GM23338 (cell line): ENCODE data around the gene CDK11A. TPM values are rescaled to one million over a fixed set of nuclear protein-coding genes. Genes with fewer than 3 reads are reported as not detected.

Experiments
- ATAC-seq: fragments of 200-7000 bp; cut with Tn5 transposase; 3 replicates; pipeline ENCODE4 v1.9.1; 2020
- DNase-seq: peaks from one replicate; pipeline ENCODE4 v3.0.0-alpha.2; 2015; ENCODE audit warnings: low spot score
- H2AFZ ChIP-seq: fragments of 200-600 bp; sonication (generic); 2 replicates; pipeline ENCODE4 v1.8.0; 2016; ENCODE audit warnings: antibody characterized with exemption, mild to moderate bottlenecking, moderate library complexity
- H3F3A ChIP-seq: fragments of 200-600 bp; sonication (generic); replicated peaks from 2 replicates; pipeline ENCODE4 v1.8.0; 2017; ENCODE audit warnings: antibody characterized with exemption, mixed run types, low read depth
- H3K27ac ChIP-seq: fragments of 200-600 bp; sonication (generic); 2 replicates; pipeline ENCODE4 v1.6.1; 2016; ENCODE audit warnings: low read depth
- H3K27me3 ChIP-seq: fragments of 200-600 bp; sonication (generic); 2 replicates; pipeline ENCODE4 v1.8.0; 2016; ENCODE audit warnings: mild to moderate bottlenecking, mixed run types, moderate library complexity; ENCODE audit not compliant: insufficient read depth
- H3K36me3 ChIP-seq: fragments of 200-600 bp; sonication (generic); 2 replicates; pipeline ENCODE4 v1.8.0; 2016; ENCODE audit warnings: mild to moderate bottlenecking; ENCODE audit not compliant: insufficient read depth
- H3K4me1 ChIP-seq: fragments of 200-600 bp; sonication (generic); 2 replicates; pipeline ENCODE4 v1.8.0; 2016; ENCODE audit warnings: mild to moderate bottlenecking, moderate library complexity; ENCODE audit not compliant: insufficient read depth
- H3K4me2 ChIP-seq: fragments of 200-600 bp; sonication (generic); 2 replicates; pipeline ENCODE4 v1.7.1; 2017; ENCODE audit warnings: mixed run types
- H3K4me3 ChIP-seq: fragments of 200-600 bp; sonication (generic); 2 replicates; pipeline ENCODE4 v1.6.1; 2016; ENCODE audit warnings: mixed run types
- H3K79me2 ChIP-seq: fragments of 200-600 bp; sonication (generic); replicated peaks from 2 replicates; pipeline ENCODE4 v1.8.0; 2017; ENCODE audit warnings: mild to moderate bottlenecking; ENCODE audit not compliant: insufficient read depth
- H3K9me2 ChIP-seq: fragments of 200-600 bp; sonication (generic); 2 replicates; pipeline ENCODE4 v1.8.0; 2017; ENCODE audit not compliant: insufficient read depth
- H4K20me1 ChIP-seq: fragments of 200-600 bp; sonication (generic); replicated peaks from 2 replicates; pipeline ENCODE4 v1.8.0; 2017; ENCODE audit warnings: mild to moderate bottlenecking; ENCODE audit not compliant: insufficient read depth
- H3K27ac Mint-ChIP-seq: 2 replicates; pipeline ENCODE4 v1.8.0; 2020; ENCODE audit warnings: inconsistent platforms, mild to moderate bottlenecking, moderate library complexity, mixed read lengths
- H3K27me3 Mint-ChIP-seq: 3 replicates; pipeline ENCODE4 v1.8.0; 2022; ENCODE audit warnings: low read depth, mild to moderate bottlenecking, moderate library complexity, mixed read lengths, inconsistent platforms; ENCODE audit not compliant: insufficient read depth, poor library complexity
- H3K36me3 Mint-ChIP-seq: 3 replicates; pipeline ENCODE4 v1.8.0; 2021; ENCODE audit warnings: low read depth, mild to moderate bottlenecking, inconsistent platforms, moderate library complexity, mixed read lengths
- H3K4me1 Mint-ChIP-seq: 3 replicates; pipeline ENCODE4 v1.8.0; 2020; ENCODE audit warnings: mild to moderate bottlenecking, inconsistent platforms, mixed read lengths
- H3K4me3 Mint-ChIP-seq: 3 replicates; pipeline ENCODE4 v1.8.0; 2021; ENCODE audit warnings: moderate library complexity, mild to moderate bottlenecking, inconsistent platforms, mixed read lengths
- H3K9me3 Mint-ChIP-seq: 3 replicates; pipeline ENCODE4 v1.8.0; 2020; ENCODE audit warnings: moderate library complexity, mild to moderate bottlenecking, inconsistent platforms, mixed read lengths
- CREB1 ChIP-seq: fragments of 250-450 bp; sonication (Bioruptor Pico); IDR thresholded peaks from 2 replicates; pipeline ENCODE4 v1.5.0; 2020; ENCODE audit warnings: low read depth, mild to moderate bottlenecking, moderate library complexity
- CTCF ChIP-seq, 2 experiments: fragments of 200-600 bp in 1 of 2; sonication (generic) in 1 of 2; conservative IDR thresholded peaks; 2 replicates each; pipeline versions ENCODE4 v1.5.1 to v1.6.1; 2016 to 2017; ENCODE audit warnings: antibody characterized with exemption in 2 of 2, low read depth in 2 of 2, mild to moderate bottlenecking in 2 of 2, moderate library complexity in 1 of 2
- EZH2 ChIP-seq: fragments of 200-600 bp; sonication (generic); IDR thresholded peaks from one replicate; pipeline ENCODE4 v1.8.0; 2017; ENCODE audit warnings: antibody characterized with exemption, mild to moderate bottlenecking, low read depth; ENCODE audit not compliant: unreplicated experiment
- EZH2phosphoT487 ChIP-seq: fragments of 200-600 bp; sonication (generic); IDR thresholded peaks from one replicate; pipeline ENCODE4 v1.8.1; 2018; ENCODE audit warnings: antibody characterized with exemption; ENCODE audit not compliant: unreplicated experiment
- JUNB ChIP-seq: IDR thresholded peaks from one replicate; pipeline ENCODE4 v1.6.1; 2016; ENCODE audit warnings: antibody characterized with exemption; ENCODE audit not compliant: unreplicated experiment
- NANOG ChIP-seq: IDR thresholded peaks from 2 replicates; pipeline ENCODE4 v1.6.1; 2016; ENCODE audit warnings: antibody characterized with exemption, borderline replicate concordance
- POLR2AphosphoS5 ChIP-seq: IDR thresholded peaks from 2 replicates; pipeline ENCODE4 v1.6.1; 2016; ENCODE audit warnings: antibody characterized with exemption, low read depth
- REST ChIP-seq: IDR thresholded peaks from one replicate; pipeline ENCODE4 v1.6.1; 2018; ENCODE audit warnings: antibody characterized with exemption; ENCODE audit not compliant: unreplicated experiment
- STAT1 ChIP-seq: IDR thresholded peaks from one replicate; pipeline ENCODE4 v1.6.1; 2016; ENCODE audit warnings: antibody characterized with exemption; ENCODE audit not compliant: unreplicated experiment
- ZNF114 ChIP-seq: fragments of 250-450 bp; sonication (Bioruptor Pico); IDR thresholded peaks from 2 replicates; pipeline ENCODE4 v1.5.0; 2020; ENCODE audit warnings: mild to moderate bottlenecking, moderate library complexity
- ZNF331 ChIP-seq: fragments of 250-450 bp; sonication (Bioruptor Pico); IDR thresholded peaks from 2 replicates; pipeline ENCODE4 v1.5.0; 2020; ENCODE audit warnings: low read depth, mild to moderate bottlenecking, moderate library complexity
- polyA plus RNA-seq: library from polyadenylated mRNA; unstranded; fragments of >200 nt; fragmentation: Nextera tagmentation; extraction: Ambion mirVana; gene quantifications from 2 replicates; pipeline ENCODE4 v1.2.1, GENCODE V29; 2016
- total RNA-seq: library from RNA; depleted of rRNA; stranded (reverse); fragments of >200 nt; shearing (Covaris generic); gene quantifications from 2 replicates; pipeline ENCODE4 v1.2.3, GENCODE V29; 2014

The CDK11A gene
- total and polyA plus RNA-seq, 2 experiments from 2014 or later = 22.8 to 72.6 TPM

GRCh38 chr1:1670866-1671265 is 53.3 kb downstream of the CDK11A start:
- DNase-seq = no peak
- H3K27me3 Mint-ChIP-seq = peaks cover 7% of the 10 kb centered on the region
- Histone ChIP-seq H3K36me3 (no peaks in the 10 kb centered on the region), H2AFZ (no peak overlapping the region), H3K4me2 (no peak overlapping the region), H3K4me1 (no peaks in the 10 kb centered on the region), H3F3A (0 out of 2 replicates have a peak, but pooled peaks cover 6% of the 10 kb centered on the region), H4K20me1 (no peaks in the 10 kb centered on the region; the same call in 1 of the 2 replicates), H3K9me2 (no peaks in the 10 kb centered on the region), H3K27me3 (no peaks in the 10 kb centered on the region), H3K4me3 (no peak overlapping the region), H3K79me2 (no peaks in the 10 kb centered on the region), H3K27ac (no peak overlapping the region)
- no peak overlapping the region for H3K27ac Mint-ChIP-seq
- H3K4me1 Mint-ChIP-seq = no peaks in the 10 kb centered on the region
- H3K36me3 Mint-ChIP-seq = peaks cover 44% of the 10 kb centered on the region
- ATAC-seq = no peak
- TF ChIP-seq ZNF114 (CRISPR knock-in tag) = no peak
- no peak for TF ChIP-seq CTCF (conservative IDR thresholded peaks at IDR 0.05; ENCODE audit: low read depth in 2 of 2)
- no peak for TF ChIP-seq STAT1
- no peak for TF ChIP-seq NANOG
- TF ChIP-seq EZH2phosphoT487 = no peak
- TF ChIP-seq REST = no peak
- TF ChIP-seq POLR2AphosphoS5 = no peak
- H3K4me3 Mint-ChIP-seq = no peak overlapping the region
- no peaks in the 10 kb centered on the region for H3K9me3 Mint-ChIP-seq

- ATAC-seq = no peak
- H4K20me1 ChIP-seq = no peaks in the 10 kb centered on the region; the same call in 1 of the 2 replicates
- H3K27me3 Mint-ChIP-seq = peaks cover 7% of the 10 kb centered on the region
- DNase-seq = no peak
- no peaks in the 10 kb centered on the region for H3K79me2 ChIP-seq
- H3K27ac ChIP-seq = no peak overlapping the region
- H3K27me3 ChIP-seq = no peaks in the 10 kb centered on the region
- no peaks in the 10 kb centered on the region for H3K9me2 ChIP-seq
- H3K4me2 ChIP-seq = no peak overlapping the region
- H3K4me1 Mint-ChIP-seq = no peaks in the 10 kb centered on the region
- no peak overlapping the region for H3K4me3 Mint-ChIP-seq
- H3K36me3 Mint-ChIP-seq = peaks cover 46% of the 10 kb centered on the region
- 0 out of 2 replicates have a peak, but pooled peaks cover 6% of the 10 kb centered on the region for H3F3A ChIP-seq
- no peak overlapping the region for H3K27ac Mint-ChIP-seq
- H3K4me3 ChIP-seq = no peak overlapping the region
- no peaks in the 10 kb centered on the region; the same call in 1 of the 2 replicates for H3K36me3 ChIP-seq
- H3K9me3 Mint-ChIP-seq = no peaks in the 10 kb centered on the region
- no peak overlapping the region for H2AFZ ChIP-seq
- no peaks in the 10 kb centered on the region for H3K4me1 ChIP-seq
- TF ChIP-seq EZH2 (no peak), NANOG (no peak), STAT1 (no peak), EZH2phosphoT487 (no peak), ZNF331 (no peak), CREB1 (CRISPR knock-in tag) (no peak), JUNB (no peak), ZNF114 (CRISPR knock-in tag) (no peak)
Measured at GRCh38 chr1:1669468-1670440, 54.4 kb downstream of the CDK11A start.
